Hepatocyte (in vitro differentiated cells): ENCODE measurements around the gene NRG3.

ENCODE experiments used
- EZH2 ChIP-seq: fragments of 200-600 bp; sonication (generic); IDR thresholded peaks from 2 replicates; pipeline ENCODE4 v1.6.1; 2016; ENCODE audit warnings: antibody characterized with exemption, mild to moderate bottlenecking, borderline replicate concordance
- EZH2phosphoT487 ChIP-seq: fragments of 200-600 bp; sonication (generic); IDR thresholded peaks from one replicate; pipeline ENCODE4 v1.6.1; 2018; ENCODE audit warnings: antibody characterized with exemption, mild to moderate bottlenecking, low read depth, moderate library complexity; ENCODE audit not compliant: unreplicated experiment, severe bottlenecking
- TF ChIP-seq, protein P1 (sequence below): fragments of 200-600 bp; sonication (generic); IDR thresholded peaks from 2 replicates; pipeline ENCODE4 v1.5.1; 2016; ENCODE audit warnings: antibody characterized with exemption, mild to moderate bottlenecking; ENCODE audit not compliant: poor library complexity

DNA sequence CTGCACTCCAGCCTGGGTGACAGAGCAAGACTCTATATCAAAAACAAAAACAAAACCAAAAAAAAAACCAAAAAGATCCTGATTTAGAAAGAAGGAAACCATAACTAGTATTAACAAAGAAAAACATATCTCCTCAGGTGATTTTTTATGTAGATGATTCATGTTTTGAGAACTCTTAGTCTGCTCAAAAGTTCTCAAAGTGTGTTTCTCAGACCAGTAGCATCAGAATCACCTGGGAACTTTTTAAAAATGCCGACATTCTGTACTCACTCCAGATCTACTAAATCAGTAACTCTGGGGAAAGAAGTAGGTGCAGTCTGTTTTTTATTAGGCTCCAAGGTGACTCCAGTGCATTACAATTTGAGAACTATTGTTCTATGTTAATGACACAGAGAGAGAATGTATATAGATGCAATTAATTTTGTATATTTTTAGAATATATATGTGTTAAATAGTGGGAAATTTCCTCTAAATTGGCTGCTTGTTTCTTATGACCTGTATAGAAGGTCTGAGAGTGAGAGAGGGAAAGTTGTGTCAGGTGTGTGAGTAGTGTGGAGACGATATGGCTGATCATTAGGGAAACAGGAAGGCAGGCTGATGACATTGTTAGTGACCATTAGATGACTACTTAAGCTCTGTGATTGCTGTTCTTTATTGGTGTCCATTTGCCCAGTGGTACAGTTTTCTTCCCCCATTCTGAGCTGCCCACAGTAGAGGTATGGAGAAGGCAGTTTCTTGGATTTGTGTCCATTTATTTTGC is 1075.0 kb downstream of the NRG3 start:
- TF ChIP-seq, protein P1, sequence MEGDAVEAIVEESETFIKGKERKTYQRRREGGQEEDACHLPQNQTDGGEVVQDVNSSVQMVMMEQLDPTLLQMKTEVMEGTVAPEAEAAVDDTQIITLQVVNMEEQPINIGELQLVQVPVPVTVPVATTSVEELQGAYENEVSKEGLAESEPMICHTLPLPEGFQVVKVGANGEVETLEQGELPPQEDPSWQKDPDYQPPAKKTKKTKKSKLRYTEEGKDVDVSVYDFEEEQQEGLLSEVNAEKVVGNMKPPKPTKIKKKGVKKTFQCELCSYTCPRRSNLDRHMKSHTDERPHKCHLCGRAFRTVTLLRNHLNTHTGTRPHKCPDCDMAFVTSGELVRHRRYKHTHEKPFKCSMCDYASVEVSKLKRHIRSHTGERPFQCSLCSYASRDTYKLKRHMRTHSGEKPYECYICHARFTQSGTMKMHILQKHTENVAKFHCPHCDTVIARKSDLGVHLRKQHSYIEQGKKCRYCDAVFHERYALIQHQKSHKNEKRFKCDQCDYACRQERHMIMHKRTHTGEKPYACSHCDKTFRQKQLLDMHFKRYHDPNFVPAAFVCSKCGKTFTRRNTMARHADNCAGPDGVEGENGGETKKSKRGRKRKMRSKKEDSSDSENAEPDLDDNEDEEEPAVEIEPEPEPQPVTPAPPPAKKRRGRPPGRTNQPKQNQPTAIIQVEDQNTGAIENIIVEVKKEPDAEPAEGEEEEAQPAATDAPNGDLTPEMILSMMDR: no peak
- TF ChIP-seq EZH2 (no peak), EZH2phosphoT487 (no peak)
